Activated naive CD8-positive, alpha-beta T cell treated with anti-CD3 and anti-CD28 coated beads, Interleukin-2, amount 10 ng/mL, durations not matched to agents 7 days and 5 days (primary cell): ENCODE results near the gene ZNF784. TPM values are rescaled to one million over a fixed set of nuclear protein-coding genes. Genes with fewer than 3 reads are reported as not detected.

ENCODE experiments used
- ATAC-seq: fragments of 150-1000 bp; cut with Tn5 transposase; one replicate; pipeline ENCODE4 v1.10.0; 2021; ENCODE audit warnings: low read depth, moderate library complexity
- POLR2A ChIA-PET: fragments of 350-600 bp; sonication (Branson Sonifier 250); formaldehyde crosslinking; loops from one replicate; lab custom pipeline; 2021; ENCODE audit warnings: antibody characterized with exemption; lab: Charles Lee
- DNase-seq: peaks from one replicate; pipeline ENCODE4 v3.0.0; 2021
- H3K27ac Mint-ChIP-seq: one replicate; pipeline ENCODE4 v1.8.0; 2022; ENCODE audit warnings: mild to moderate bottlenecking, mixed read lengths
- H3K27me3 Mint-ChIP-seq: one replicate; pipeline ENCODE4 v1.8.0; 2022; ENCODE audit warnings: mild to moderate bottlenecking, moderate library complexity, mixed read lengths
- H3K36me3 Mint-ChIP-seq: one replicate; pipeline ENCODE4 v1.8.0; 2021; ENCODE audit warnings: mild to moderate bottlenecking, mixed read lengths
- H3K4me1 Mint-ChIP-seq: one replicate; pipeline ENCODE4 v1.8.0; 2021; ENCODE audit warnings: mixed read lengths
- H3K4me3 Mint-ChIP-seq: one replicate; pipeline ENCODE4 v1.8.0; 2022; ENCODE audit warnings: mild to moderate bottlenecking, moderate library complexity, mixed read lengths
- H3K9me3 Mint-ChIP-seq: one replicate; pipeline ENCODE4 v1.8.0; 2021; ENCODE audit warnings: mixed read lengths
- total RNA-seq, 2 experiments: library from RNA; stranded (reverse); gene quantifications; one replicate each; pipeline ENCODE4 v1.2.3, GENCODE V29; 2021

ZNF784 gene
- total RNA-seq, 2 experiments from 2014 or later: 6.3 to 7.6 TPM

GRCh38 chr19:55609326-55609725 lies 15.0 kb downstream of the ZNF784 start:
- H3K27me3 Mint-ChIP-seq: no peaks in the 10 kb centered on the region
- ATAC-seq (no peak), DNase-seq (no peak)

GRCh38 chr19:55606817-55607216 lies 17.5 kb downstream of the ZNF784 start:
- no peak for ATAC-seq
- Mint-ChIP-seq H3K36me3 (peaks cover 25% of the 10 kb centered on the region), H3K27me3 (no peaks in the 10 kb centered on the region), H3K9me3 (no peaks in the 10 kb centered on the region), H3K4me1 (peaks cover 39% of the 10 kb centered on the region), H3K27ac (peak overlapping the region; percentile 92), H3K4me3 (peak overlapping the region; percentile 96)
- POLR2A ChIA-PET: interaction anchor here (1.1 to 2.8 kb wide), 6 partner anchors 14 to 305 kb away, joined by 3 to 29 read pairs (median 4); partner anchors contain the start of genes ZNF628 and ZNF784
- DNase-seq: no peak

More at GRCh38 chr19:55609326-55609725, 15.0 kb downstream of the ZNF784 start:
- POLR2A ChIA-PET: interaction anchor here (1.5 kb wide), 1 partner anchor 11 kb away, joined by 5 read pairs; no protein-coding TSS in a partner anchor
- Mint-ChIP-seq H3K9me3 (no peaks in the 10 kb centered on the region), H3K36me3 (peaks cover 27% of the 10 kb centered on the region), H3K27ac (no peak overlapping the region), H3K4me3 (no peak overlapping the region), H3K4me1 (peaks cover 33% of the 10 kb centered on the region)

- peak overlapping the region; percentile 92 for H3K27ac Mint-ChIP-seq
- ATAC-seq: no peak
- H3K4me1 Mint-ChIP-seq: peaks cover 42% of the 10 kb centered on the region
- POLR2A ChIA-PET: interaction anchor here (0.8 to 2.8 kb wide), 12 partner anchors 12 to 305 kb away, joined by 3 to 29 read pairs (median 4); partner anchors contain the start of genes ZNF628 and ZNF784
- H3K9me3 Mint-ChIP-seq: no peaks in the 10 kb centered on the region
- peak overlapping the region; percentile 96 for H3K4me3 Mint-ChIP-seq
- no peak for DNase-seq
- no peaks in the 10 kb centered on the region for H3K27me3 Mint-ChIP-seq
- peaks cover 25% of the 10 kb centered on the region for H3K36me3 Mint-ChIP-seq
Measured at GRCh38 chr19:55606471-55606787, 17.9 kb downstream of the ZNF784 start.

- DNase-seq (peak; percentile 69), ATAC-seq (peak; percentile 30)
- H3K36me3 Mint-ChIP-seq: peaks cover 25% of the 10 kb centered on the region
- POLR2A ChIA-PET: interaction anchor here (0.8 to 2.8 kb wide), 13 partner anchors 12 to 304 kb away, joined by 3 to 29 read pairs (median 4); partner anchors contain the start of genes NAT14, ZNF628 and ZNF784
- peak within 1 kb of the TSS; percentile 96 for H3K4me3 Mint-ChIP-seq
- peak within 1 kb of the TSS; percentile 92 for H3K27ac Mint-ChIP-seq
- no peaks in the 10 kb centered on the region for H3K27me3 Mint-ChIP-seq
- no peaks in the 10 kb centered on the region for H3K9me3 Mint-ChIP-seq
- H3K4me1 Mint-ChIP-seq: peaks cover 46% of the 10 kb centered on the region
Measured at GRCh38 chr19:55605637-55606470, 18.5 kb downstream of the ZNF784 start, which contains the start of gene ZNF865. Gene ZNF865 (plus strand): TSS chr19:55605647. CDS start chr19:55613619, 7,972 bp downstream.

GRCh38 chr19:55605207-55605636 lies 19.1 kb downstream of the ZNF784 start:
- POLR2A ChIA-PET: interaction anchor here (1.1 to 2.8 kb wide), 10 partner anchors 16 to 221 kb away, joined by 3 to 29 read pairs (median 4); partner anchors contain the start of genes NAT14, TMEM238, ZNF628 and ZNF784

GRCh38 chr19:55603581-55604292 lies 20.6 kb downstream of the ZNF784 start:
- DNase-seq: no peak
- Mint-ChIP-seq H3K4me1 (peaks cover 44% of the 10 kb centered on the region), H3K4me3 (peak overlapping the region; percentile 85), H3K27ac (peak overlapping the region; percentile 78), H3K9me3 (no peaks in the 10 kb centered on the region), H3K36me3 (peaks cover 16% of the 10 kb centered on the region), H3K27me3 (no peaks in the 10 kb centered on the region)
- POLR2A ChIA-PET: interaction anchor here (0.6 to 2.8 kb wide), 7 partner anchors 22 to 265 kb away, joined by 3 to 29 read pairs (median 4); partner anchors contain the start of genes TMEM238, UBE2S, ZNF628 and ZNF784
- ATAC-seq: no peak

More at GRCh38 chr19:55605207-55605636, 19.1 kb downstream of the ZNF784 start:
- Mint-ChIP-seq H3K36me3 (peaks cover 23% of the 10 kb centered on the region), H3K4me1 (peaks cover 46% of the 10 kb centered on the region), H3K9me3 (no peaks in the 10 kb centered on the region), H3K27ac (peak overlapping the region; percentile 92), H3K27me3 (no peaks in the 10 kb centered on the region), H3K4me3 (peak overlapping the region; percentile 85)
- ATAC-seq: peak; percentile 83
- DNase-seq: peak; percentile 97

- Mint-ChIP-seq H3K4me1 (peaks cover 44% of the 10 kb centered on the region), H3K27me3 (no peaks in the 10 kb centered on the region), H3K36me3 (peaks cover 15% of the 10 kb centered on the region), H3K4me3 (peak overlapping the region; percentile 38), H3K27ac (peak overlapping the region; percentile 78), H3K9me3 (no peaks in the 10 kb centered on the region)
- ATAC-seq: no peak
- no peak for DNase-seq
- POLR2A ChIA-PET: interaction anchor here (1.7 kb wide), 1 partner anchor 195 kb away, joined by 4 read pairs; the partner anchor contains the start of gene UBE2S
Measured at GRCh38 chr19:55603115-55603514, 21.3 kb downstream of the ZNF784 start.

GRCh38 chr19:55602104-55603001 lies 22.0 kb downstream of the ZNF784 start:
- POLR2A ChIA-PET: no interaction called here
- H3K4me3 Mint-ChIP-seq: no peak overlapping the region
- DNase-seq (no peak), ATAC-seq (no peak)
- H3K36me3 Mint-ChIP-seq: peaks cover 15% of the 10 kb centered on the region
- H3K9me3 Mint-ChIP-seq: no peaks in the 10 kb centered on the region
- H3K4me1 Mint-ChIP-seq: peaks cover 40% of the 10 kb centered on the region
- H3K27ac Mint-ChIP-seq: no peak overlapping the region
- no peaks in the 10 kb centered on the region for H3K27me3 Mint-ChIP-seq

GRCh38 chr19:55601084-55601483 lies 23.3 kb downstream of the ZNF784 start:
- Mint-ChIP-seq H3K36me3 (peaks cover 18% of the 10 kb centered on the region), H3K4me1 (peaks cover 28% of the 10 kb centered on the region), H3K27ac (peak overlapping the region; percentile 87), H3K9me3 (no peaks in the 10 kb centered on the region), H3K4me3 (peak overlapping the region; percentile 86), H3K27me3 (no peaks in the 10 kb centered on the region)
- ATAC-seq: no peak
- DNase-seq: no peak
- POLR2A ChIA-PET: interaction anchor here (0.6 to 3.4 kb wide), 3 partner anchors 31 to 125 kb away, joined by 3 to 18 read pairs (median 3); partner anchors contain the start of gene U2AF2

- ATAC-seq: no peak
- peaks cover 22% of the 10 kb centered on the region for H3K36me3 Mint-ChIP-seq
Measured at GRCh38 chr19:55600662-55601028, 23.7 kb downstream of the ZNF784 start.

GRCh38 chr19:55599842-55600661 lies 24.3 kb downstream of the ZNF784 start, which contains the start of gene ZNF524:
Gene ZNF524 (plus strand): TSS chr19:55600288. CDS start chr19:55602113, 1,825 bp downstream.
- POLR2A ChIA-PET: interaction anchor here (0.6 to 3.4 kb wide), 21 partner anchors 13 to 1151 kb away, joined by 3 to 49 read pairs (median 4); partner anchors contain the start of genes HSPBP1, ISOC2, LENG8 and TMEM238
- Mint-ChIP-seq H3K27ac (peak within 1 kb of the TSS; percentile 99), H3K36me3 (peaks cover 27% of the 10 kb centered on the region), H3K9me3 (no peaks in the 10 kb centered on the region), H3K4me3 (peak within 1 kb of the TSS; percentile 99), H3K27me3 (no peaks in the 10 kb centered on the region), H3K4me1 (peaks cover 27% of the 10 kb centered on the region)
- ATAC-seq (peak; percentile 65), DNase-seq (peak; percentile 91)

More at GRCh38 chr19:55600662-55601028, 23.7 kb downstream of the ZNF784 start:
- DNase-seq: no peak
- peaks cover 27% of the 10 kb centered on the region for H3K4me1 Mint-ChIP-seq
- H3K4me3 Mint-ChIP-seq: peak overlapping the region; percentile 86
- POLR2A ChIA-PET: interaction anchor here (0.6 to 3.4 kb wide), 5 partner anchors 17 to 346 kb away, joined by 3 to 18 read pairs (median 4); partner anchors contain the start of gene U2AF2
- peak overlapping the region; percentile 87 for H3K27ac Mint-ChIP-seq
- H3K9me3 Mint-ChIP-seq: no peaks in the 10 kb centered on the region
- H3K27me3 Mint-ChIP-seq: no peaks in the 10 kb centered on the region
